RWPE2 (cell line): ENCODE data around the gene KRT2.

ENCODE experiments used
- ATAC-seq: fragments of 200-7000 bp; cut with Tn5 transposase; 3 replicates; pipeline ENCODE4 v1.9.1; 2021; ENCODE audit warnings: low read depth
- DNase-seq: peaks from one replicate; pipeline ENCODE4 v3.0.0-alpha.2; 2020; ENCODE audit warnings: low spot score
- H3K27ac ChIP-seq: fragments of 450-650 bp; 2 replicates; pipeline ENCODE4 v1.5.1; 2017; ENCODE audit warnings: mild to moderate bottlenecking; ENCODE audit not compliant: poor library complexity, severe bottlenecking
- H3K27me3 ChIP-seq: fragments of 250-450 bp; sonication (Bioruptor Pico); 2 replicates; pipeline ENCODE4 v1.5.1; 2021; ENCODE audit warnings: mild to moderate bottlenecking, moderate library complexity; ENCODE audit not compliant: insufficient read depth, poor library complexity, severe bottlenecking
- H3K36me3 ChIP-seq: fragments of 250-450 bp; sonication (Bioruptor Pico); 2 replicates; pipeline ENCODE4 v1.5.1; 2020; ENCODE audit warnings: low read depth, mild to moderate bottlenecking, moderate library complexity
- H3K4me1 ChIP-seq: fragments of 250-450 bp; sonication (Bioruptor Pico); 2 replicates; pipeline ENCODE4 v1.5.1; 2021; ENCODE audit warnings: mild to moderate bottlenecking, moderate library complexity; ENCODE audit not compliant: insufficient read depth, poor library complexity, severe bottlenecking
- H3K4me3 ChIP-seq: fragments of 250-450 bp; sonication (Bioruptor Pico); 2 replicates; pipeline ENCODE4 v1.5.1; 2021; ENCODE audit warnings: mild to moderate bottlenecking, moderate library complexity; ENCODE audit not compliant: severe bottlenecking
- H3K9me3 ChIP-seq: fragments of 250-450 bp; sonication (Bioruptor Pico); 2 replicates; pipeline ENCODE4 v1.5.1; 2021; ENCODE audit warnings: mild to moderate bottlenecking, moderate library complexity; ENCODE audit not compliant: severe bottlenecking
- TF ChIP-seq, protein P1 (sequence below): fragments of 450-650 bp; IDR thresholded peaks from one replicate; pipeline ENCODE4 v1.5.1; 2017; ENCODE audit warnings: mild to moderate bottlenecking, moderate library complexity; ENCODE audit not compliant: poor library complexity, severe bottlenecking

Gene KRT2

DNA sequence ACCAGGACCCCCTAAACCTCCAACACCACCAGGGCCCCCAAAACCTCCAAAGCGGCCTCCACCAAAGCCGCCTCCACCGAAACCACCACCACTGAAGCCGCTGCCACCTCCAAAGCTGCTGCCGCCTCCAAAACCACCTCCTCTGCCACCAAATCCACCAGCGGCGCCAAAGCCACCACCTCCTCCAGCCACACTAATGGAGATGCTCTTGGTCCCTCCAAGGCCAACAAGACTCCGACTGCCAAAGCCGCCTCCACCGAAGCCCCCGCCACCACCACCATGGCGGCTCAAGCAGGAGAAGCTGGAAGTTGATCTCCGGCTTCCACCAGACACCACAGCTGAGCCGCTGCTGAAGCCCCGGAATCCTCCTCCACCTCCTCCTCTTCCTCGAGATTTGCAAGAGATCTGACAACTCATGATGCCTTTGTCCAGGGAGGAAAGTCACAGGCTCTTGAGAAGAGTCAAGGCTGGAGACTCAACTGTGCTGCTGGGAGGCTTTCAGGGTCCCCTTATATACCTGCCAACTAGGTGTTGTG, at the start of gene KRT2:
Gene KRT2, minus strand, starts transcription at position 486 of the 536 bp plus-strand sequence. Its CDS starts 69 bp downstream, at position 417.
- peaks cover 7% of the 10 kb centered on the region for H3K4me1 ChIP-seq
- TF ChIP-seq, protein P1, sequence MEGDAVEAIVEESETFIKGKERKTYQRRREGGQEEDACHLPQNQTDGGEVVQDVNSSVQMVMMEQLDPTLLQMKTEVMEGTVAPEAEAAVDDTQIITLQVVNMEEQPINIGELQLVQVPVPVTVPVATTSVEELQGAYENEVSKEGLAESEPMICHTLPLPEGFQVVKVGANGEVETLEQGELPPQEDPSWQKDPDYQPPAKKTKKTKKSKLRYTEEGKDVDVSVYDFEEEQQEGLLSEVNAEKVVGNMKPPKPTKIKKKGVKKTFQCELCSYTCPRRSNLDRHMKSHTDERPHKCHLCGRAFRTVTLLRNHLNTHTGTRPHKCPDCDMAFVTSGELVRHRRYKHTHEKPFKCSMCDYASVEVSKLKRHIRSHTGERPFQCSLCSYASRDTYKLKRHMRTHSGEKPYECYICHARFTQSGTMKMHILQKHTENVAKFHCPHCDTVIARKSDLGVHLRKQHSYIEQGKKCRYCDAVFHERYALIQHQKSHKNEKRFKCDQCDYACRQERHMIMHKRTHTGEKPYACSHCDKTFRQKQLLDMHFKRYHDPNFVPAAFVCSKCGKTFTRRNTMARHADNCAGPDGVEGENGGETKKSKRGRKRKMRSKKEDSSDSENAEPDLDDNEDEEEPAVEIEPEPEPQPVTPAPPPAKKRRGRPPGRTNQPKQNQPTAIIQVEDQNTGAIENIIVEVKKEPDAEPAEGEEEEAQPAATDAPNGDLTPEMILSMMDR = no peak
- H3K27me3 ChIP-seq = no peaks in the 10 kb centered on the region
- no peak within 1 kb of the TSS for H3K27ac ChIP-seq
- no peak for ATAC-seq
- H3K9me3 ChIP-seq = no peaks in the 10 kb centered on the region
- no peak within 1 kb of the TSS for H3K4me3 ChIP-seq
- DNase-seq = no peak
- H3K36me3 ChIP-seq = no peaks in the 10 kb centered on the region

DNA sequence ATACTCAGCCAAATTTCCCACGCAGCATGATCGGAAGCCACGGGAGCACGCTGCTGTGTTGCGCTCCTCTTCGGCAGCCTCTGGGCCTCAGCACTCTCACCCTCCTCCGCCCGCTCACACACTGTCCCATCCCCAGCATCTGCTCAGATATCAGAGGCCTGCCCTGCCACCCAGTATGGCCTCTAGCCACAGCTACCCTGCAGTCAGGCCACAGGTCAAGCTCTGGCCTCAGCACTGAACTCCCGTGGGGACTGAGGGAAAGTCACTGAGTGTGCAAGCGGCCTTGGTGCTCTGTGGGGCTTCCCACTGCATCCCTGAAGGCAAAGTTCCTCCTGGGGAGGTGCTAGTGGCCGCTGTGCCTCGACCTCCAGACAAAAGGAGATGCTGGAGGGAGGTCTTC, 49.3 kb upstream of the KRT2 start:
- ATAC-seq (no peak), DNase-seq (no peak)
- Histone ChIP-seq H3K9me3 (no peaks in the 10 kb centered on the region), H3K27ac (no peak overlapping the region), H3K4me1 (no peaks in the 10 kb centered on the region), H3K36me3 (no peaks in the 10 kb centered on the region), H3K27me3 (no peaks in the 10 kb centered on the region), H3K4me3 (no peak overlapping the region)
- TF ChIP-seq, protein P1 = no peak

DNA sequence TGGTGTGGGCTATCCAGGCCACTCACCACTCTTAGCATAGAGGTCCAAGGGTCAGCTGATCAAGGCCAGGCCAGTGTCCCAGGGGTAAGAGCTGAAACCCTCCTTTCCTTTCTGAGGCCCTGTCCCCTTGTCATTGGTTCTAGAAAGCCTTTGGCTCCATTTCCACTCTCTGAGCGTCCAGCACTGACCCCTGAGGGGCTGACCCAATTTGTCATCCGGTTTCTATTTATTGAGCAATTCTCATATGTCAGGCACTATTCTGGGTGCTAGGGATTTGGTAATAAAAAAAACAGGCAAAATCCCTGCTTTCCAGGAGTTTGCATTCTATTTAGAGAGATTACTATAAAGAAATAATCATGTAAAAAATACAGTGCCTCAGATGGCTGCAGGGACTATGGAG, 47.9 kb upstream of the KRT2 start:
- Histone ChIP-seq H3K4me1 (no peaks in the 10 kb centered on the region), H3K36me3 (no peaks in the 10 kb centered on the region), H3K27me3 (no peaks in the 10 kb centered on the region), H3K4me3 (no peak overlapping the region), H3K9me3 (no peaks in the 10 kb centered on the region), H3K27ac (no peak overlapping the region)
- TF ChIP-seq, protein P1 = no peak
- DNase-seq = no peak
- ATAC-seq = no peak

DNA sequence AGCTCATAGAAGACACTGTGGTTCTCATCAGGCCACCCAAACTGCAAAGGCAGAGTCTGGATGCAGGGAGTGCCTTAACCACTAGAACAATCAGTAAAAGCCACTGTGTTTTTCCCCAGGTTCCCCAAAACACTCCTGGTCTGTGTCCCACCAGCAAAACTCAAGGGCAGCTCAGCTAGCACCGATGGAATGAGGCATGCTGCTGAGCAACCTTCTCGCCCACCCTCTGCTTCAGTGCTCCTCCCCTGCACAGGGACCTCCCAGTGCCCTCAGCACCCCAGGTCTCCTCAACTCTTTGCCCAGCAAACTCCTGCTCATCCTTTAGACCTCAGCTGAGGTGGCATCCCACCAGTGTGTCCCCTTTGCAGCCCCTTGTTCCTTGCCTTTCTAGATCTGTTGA, 47.4 kb upstream of the KRT2 start:
- DNase-seq = no peak
- no peaks in the 10 kb centered on the region for H3K36me3 ChIP-seq
- H3K9me3 ChIP-seq = no peaks in the 10 kb centered on the region
- no peaks in the 10 kb centered on the region for H3K4me1 ChIP-seq
- H3K27me3 ChIP-seq = no peaks in the 10 kb centered on the region
- H3K27ac ChIP-seq = no peak overlapping the region
- TF ChIP-seq, protein P1 = no peak
- no peak for ATAC-seq
- no peak overlapping the region for H3K4me3 ChIP-seq

DNA sequence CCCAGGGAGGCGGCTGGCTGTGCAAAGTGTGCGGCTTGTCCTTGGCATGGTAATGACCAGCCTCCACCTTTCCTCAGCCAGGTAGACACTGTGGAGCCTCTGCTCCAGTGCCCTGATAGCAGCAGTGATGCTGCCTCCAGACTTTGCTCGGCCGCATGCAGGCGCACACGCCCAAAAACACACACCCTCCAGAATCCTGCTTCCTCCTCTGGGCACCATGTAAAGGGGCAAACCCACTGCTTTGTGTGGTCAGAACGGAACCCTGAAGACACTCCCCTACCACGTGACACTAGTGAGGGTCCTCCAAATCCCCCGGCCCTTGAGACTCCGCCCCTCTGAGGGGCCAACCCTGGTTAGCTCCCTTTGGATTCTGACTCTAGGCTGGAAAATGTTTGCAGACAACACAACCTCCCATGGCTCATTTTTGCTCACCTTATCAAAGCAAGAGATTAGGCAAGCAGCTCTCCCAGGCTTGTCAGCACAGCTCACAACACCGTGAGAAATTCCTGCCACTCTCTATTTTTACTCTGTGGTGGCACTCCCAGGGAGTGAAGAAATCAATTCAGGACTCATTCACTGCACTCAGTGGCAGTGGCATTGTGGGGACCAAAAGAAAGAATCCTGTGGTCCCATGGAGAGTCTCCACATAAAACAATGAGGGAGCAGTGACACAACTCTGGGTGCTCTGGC, 46.8 kb upstream of the KRT2 start:
- ATAC-seq (0 out of 3 replicates have a peak, but pooled peaks have one; percentile 36), DNase-seq (no peak)
- H3K27me3 ChIP-seq = no peaks in the 10 kb centered on the region
- TF ChIP-seq, protein P1 = no peak
- no peaks in the 10 kb centered on the region for H3K9me3 ChIP-seq
- no peaks in the 10 kb centered on the region for H3K36me3 ChIP-seq
- no peak overlapping the region for H3K27ac ChIP-seq
- H3K4me3 ChIP-seq = no peak overlapping the region
- no peaks in the 10 kb centered on the region for H3K4me1 ChIP-seq
